ENCODE measurements around the gene HSPB7. TPM values are rescaled to one million over a fixed set of nuclear protein-coding genes. Genes with fewer than 3 reads are reported as not detected.
"Not testable (repeated sequence)": the region's sequence is repeated elsewhere in the genome, so short reads cannot be mapped to it uniquely, and the experiment has no call there.

Gene HSPB7
- total RNA-seq, 2 experiments from 2014 or later, result not detected

GRCh38 chr1:16009030-16009460, 8.8 kb downstream of the HSPB7 start:
- Mint-ChIP-seq H3K4me1 (ENCODE audit: low read depth) (peaks cover 14% of the 10 kb centered on the region), H3K27ac (no peak overlapping the region), H3K9me3 (no peaks in the 10 kb centered on the region), H3K4me3 (no peak overlapping the region), H3K36me3 (ENCODE audit: low read depth) (no peaks in the 10 kb centered on the region), H3K27me3 (ENCODE audit: low read depth) (peaks cover 2% of the 10 kb centered on the region)
- CTCF ChIA-PET, result interaction anchor here (0.6 to 2.8 kb wide), 15 partner anchors 8 to 222 kb away, joined by 3 to 17 read pairs (median 6); no protein-coding TSS in a partner anchor
- DNase-seq, result peak; percentile 85
- intact Hi-C loops (cut with micrococcal nuclease), result loop anchor here (1.0 to 2.0 kb wide), 5 partner anchors 24 to 235 kb away; no protein-coding TSS in a partner anchor

- CTCF ChIA-PET, result interaction anchor here (0.7 to 2.9 kb wide), 27 partner anchors 10 to 219 kb away, joined by 3 to 23 read pairs (median 4); partner anchors contain the start of gene CLCNKA
- intact Hi-C loops (cut with micrococcal nuclease), result loop anchor here (1.0 to 2.0 kb wide), 2 partner anchors 179 to 193 kb away; no protein-coding TSS in a partner anchor
- no peak for DNase-seq
- Mint-ChIP-seq H3K4me3 (no peak overlapping the region), H3K9me3 (no peaks in the 10 kb centered on the region), H3K36me3 (ENCODE audit: low read depth) (no peaks in the 10 kb centered on the region), H3K27ac (no peak overlapping the region), H3K4me1 (ENCODE audit: low read depth) (peaks cover 11% of the 10 kb centered on the region), H3K27me3 (ENCODE audit: low read depth) (peaks cover 2% of the 10 kb centered on the region)
These were observed 10.0 kb downstream of the HSPB7 start for GRCh38 chr1:16007671-16008341.

DNA sequence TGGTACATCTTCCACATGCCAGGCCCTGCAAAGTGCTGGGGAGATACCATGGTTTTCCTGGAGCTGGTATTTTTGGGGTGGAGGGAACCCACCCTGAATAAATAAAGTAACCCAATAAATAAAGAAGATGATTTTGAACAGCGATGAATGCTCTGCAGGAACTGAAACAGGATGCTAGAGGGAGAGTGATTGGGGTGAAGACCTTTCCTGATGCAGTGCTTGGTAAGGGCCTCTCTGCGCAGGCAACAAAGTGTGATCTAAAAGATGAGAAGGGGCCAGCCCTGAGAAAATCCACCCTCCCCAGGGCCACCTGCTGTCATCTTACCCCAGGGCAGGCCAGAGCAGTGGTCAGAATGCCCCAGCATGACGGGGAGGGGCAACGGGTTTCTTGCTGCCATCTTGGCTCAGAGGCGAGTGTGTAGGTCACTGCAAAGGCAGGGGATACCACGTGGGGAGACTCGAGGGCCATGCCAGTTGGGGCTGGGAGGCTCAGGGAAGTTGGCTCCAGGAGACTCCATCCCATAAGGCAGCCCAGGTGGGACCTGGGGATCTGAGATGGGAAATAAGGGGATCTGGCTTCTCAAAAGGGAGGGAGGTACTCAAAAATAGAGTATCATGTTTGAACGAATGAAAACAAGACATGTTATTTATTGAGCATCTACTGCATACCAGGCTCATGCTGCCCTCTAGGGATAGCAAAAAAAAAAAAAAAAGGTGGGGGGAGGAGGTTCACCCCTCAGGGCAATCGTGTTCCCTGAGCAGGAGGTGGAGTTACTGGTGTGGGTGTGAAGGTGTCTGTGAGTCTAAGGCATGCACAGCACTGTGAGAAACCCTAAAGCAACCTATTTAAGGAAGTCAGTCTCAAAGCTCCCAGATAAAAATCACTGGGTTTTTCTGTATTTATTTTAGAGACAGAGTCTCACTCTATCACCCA, 11.0 kb downstream of the HSPB7 start:
- Mint-ChIP-seq H3K9me3 (no peaks in the 10 kb centered on the region), H3K36me3 (ENCODE audit: low read depth) (no peaks in the 10 kb centered on the region), H3K4me1 (ENCODE audit: low read depth) (peaks cover 7% of the 10 kb centered on the region), H3K4me3 (no peak overlapping the region), H3K27ac (no peak overlapping the region), H3K27me3 (ENCODE audit: low read depth) (peaks cover 2% of the 10 kb centered on the region)
- DNase-seq, result no peak
- intact Hi-C loops (cut with micrococcal nuclease), result loop anchor here (1.0 kb wide), 1 partner anchor 192 kb away; no protein-coding TSS in a partner anchor
- CTCF ChIA-PET, result interaction anchor here (0.6 to 3.8 kb wide), 26 partner anchors 9 to 576 kb away, joined by 3 to 23 read pairs (median 4); no protein-coding TSS in a partner anchor

- Mint-ChIP-seq H3K27ac (no peak overlapping the region), H3K36me3 (ENCODE audit: low read depth) (no peaks in the 10 kb centered on the region), H3K4me1 (ENCODE audit: low read depth) (peaks cover 7% of the 10 kb centered on the region), H3K4me3 (no peak overlapping the region), H3K27me3 (ENCODE audit: low read depth) (no peaks in the 10 kb centered on the region), H3K9me3 (no peaks in the 10 kb centered on the region)
- CTCF ChIA-PET, result interaction anchor here (0.7 to 3.8 kb wide), 5 partner anchors 48 to 1007 kb away, joined by 3 to 23 read pairs (median 6); no protein-coding TSS in a partner anchor
- no peak for DNase-seq
- intact Hi-C loops (cut with micrococcal nuclease), result no loop called here
These were observed 11.8 kb downstream of the HSPB7 start for GRCh38 chr1:16006010-16006409.

DNA sequence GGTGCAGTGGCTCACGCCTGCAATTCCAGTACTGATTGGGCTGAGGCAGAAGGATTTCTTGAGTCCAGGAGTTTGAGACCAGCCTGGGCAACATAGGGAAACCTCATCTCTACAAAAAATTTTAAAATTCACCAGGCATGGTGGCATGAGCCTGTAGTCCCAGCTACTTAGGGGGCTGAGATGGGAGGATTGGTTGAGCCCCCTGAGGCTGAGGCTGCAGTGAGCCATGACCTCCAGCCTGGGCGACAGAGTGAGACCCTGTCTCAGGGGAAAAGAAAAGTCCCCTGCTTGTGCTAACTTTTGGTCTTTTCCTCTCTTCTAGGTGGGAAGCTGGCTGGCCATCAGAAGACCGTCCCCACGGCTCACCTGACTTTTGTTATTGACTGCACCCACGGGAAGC, 12.2 kb downstream of the HSPB7 start:
- Mint-ChIP-seq H3K27ac (no peak overlapping the region), H3K36me3 (ENCODE audit: low read depth) (no peaks in the 10 kb centered on the region), H3K4me1 (ENCODE audit: low read depth) (peaks cover 7% of the 10 kb centered on the region), H3K4me3 (no peak overlapping the region), H3K9me3 (no peaks in the 10 kb centered on the region), H3K27me3 (ENCODE audit: low read depth) (no peaks in the 10 kb centered on the region)
- DNase-seq, result no peak
- intact Hi-C loops (cut with micrococcal nuclease), result no loop called here
- CTCF ChIA-PET, result interaction anchor here (0.5 to 3.8 kb wide), 6 partner anchors 49 to 1008 kb away, joined by 3 to 23 read pairs (median 5); no protein-coding TSS in a partner anchor

- H3K36me3 Mint-ChIP-seq (ENCODE audit: low read depth); H3K9me3 Mint-ChIP-seq; DNase-seq; H3K4me1 Mint-ChIP-seq (ENCODE audit: low read depth); H3K27ac Mint-ChIP-seq; intact Hi-C loops (cut with micrococcal nuclease); H3K4me3 Mint-ChIP-seq; H3K27me3 Mint-ChIP-seq (ENCODE audit: low read depth): not testable (repeated sequence)
- CTCF ChIA-PET, result interaction anchor here (2.0 kb wide), 1 partner anchor 9 kb away, joined by 9 read pairs; no protein-coding TSS in a partner anchor
These were observed 16.6 kb downstream of the HSPB7 start for GRCh38 chr1:16001274-16001673.

GRCh38 chr1:15998929-15999328, 18.9 kb downstream of the HSPB7 start:
- Mint-ChIP-seq H3K27me3 (ENCODE audit: low read depth) (no peaks in the 10 kb centered on the region), H3K9me3 (no peaks in the 10 kb centered on the region), H3K4me3 (no peak overlapping the region), H3K36me3 (ENCODE audit: low read depth) (no peaks in the 10 kb centered on the region), H3K4me1 (ENCODE audit: low read depth) (no peaks in the 10 kb centered on the region), H3K27ac (no peak overlapping the region)
- intact Hi-C loops (cut with micrococcal nuclease), result no loop called here
- no peak for DNase-seq
- CTCF ChIA-PET, result interaction anchor here (1.4 to 2.4 kb wide), 3 partner anchors 22 to 207 kb away, joined by 3 to 9 read pairs (median 5); partner anchors contain the start of gene ZBTB17

DNA sequence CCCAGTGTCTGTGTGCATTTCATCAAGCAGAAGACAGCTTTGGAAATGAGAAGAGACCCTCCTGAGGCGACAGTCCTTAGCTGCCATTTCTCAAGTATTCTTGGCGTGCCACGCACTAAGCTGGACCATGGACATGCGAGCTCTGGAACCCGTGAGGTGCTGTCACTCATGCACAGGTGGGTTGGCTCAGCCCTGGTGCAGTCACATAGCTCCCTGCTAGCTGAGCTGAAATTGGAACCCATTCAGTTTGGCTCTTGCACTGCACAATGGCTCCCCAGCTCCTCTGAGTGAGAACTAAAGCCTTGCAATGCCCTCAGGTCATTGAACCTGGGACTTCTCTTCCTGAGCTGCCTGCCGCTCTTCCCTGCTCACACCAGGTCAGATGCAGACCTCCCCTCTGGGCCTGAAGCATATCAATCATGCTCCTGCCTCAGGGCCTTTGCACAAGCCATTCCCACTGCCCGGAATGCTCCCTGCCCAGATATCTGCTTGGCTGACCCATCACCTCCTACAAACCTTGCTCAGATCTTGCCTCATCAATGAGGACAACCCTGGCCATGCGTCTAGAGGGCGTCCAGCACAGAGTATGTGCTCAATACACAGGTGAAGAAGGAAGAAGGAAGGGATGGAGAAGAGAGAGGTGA, 20.1 kb downstream of the HSPB7 start:
- CTCF ChIA-PET, result interaction anchor here (1.0 to 2.4 kb wide), 6 partner anchors 10 to 206 kb away, joined by 3 to 9 read pairs (median 6); partner anchors contain the start of gene ZBTB17
- intact Hi-C loops (cut with micrococcal nuclease), result no loop called here
- no peaks in the 10 kb centered on the region for H3K27me3 Mint-ChIP-seq (ENCODE audit: low read depth)
- H3K4me1 Mint-ChIP-seq (ENCODE audit: low read depth), result no peaks in the 10 kb centered on the region
- DNase-seq, result no peak
- no peaks in the 10 kb centered on the region for H3K36me3 Mint-ChIP-seq (ENCODE audit: low read depth)
- no peak overlapping the region for H3K4me3 Mint-ChIP-seq
- no peak overlapping the region for H3K27ac Mint-ChIP-seq
- H3K9me3 Mint-ChIP-seq, result no peaks in the 10 kb centered on the region

GRCh38 chr1:15997076-15997585, 20.7 kb downstream of the HSPB7 start:
- intact Hi-C loops (cut with micrococcal nuclease), result no loop called here
- H3K27me3 Mint-ChIP-seq (ENCODE audit: low read depth), result no peaks in the 10 kb centered on the region
- no peaks in the 10 kb centered on the region for H3K9me3 Mint-ChIP-seq
- H3K4me3 Mint-ChIP-seq, result no peak overlapping the region
- H3K27ac Mint-ChIP-seq, result no peak overlapping the region
- CTCF ChIA-PET, result interaction anchor here (1.0 to 2.4 kb wide), 5 partner anchors 10 to 206 kb away, joined by 4 to 9 read pairs (median 7); partner anchors contain the start of gene ZBTB17
- H3K4me1 Mint-ChIP-seq (ENCODE audit: low read depth), result no peaks in the 10 kb centered on the region
- DNase-seq, result no peak
- H3K36me3 Mint-ChIP-seq (ENCODE audit: low read depth), result no peaks in the 10 kb centered on the region

- H3K4me1 Mint-ChIP-seq (ENCODE audit: low read depth), result no peaks in the 10 kb centered on the region
- CTCF ChIA-PET, result interaction anchor here (0.6 to 3.1 kb wide), 11 partner anchors 9 to 204 kb away, joined by 3 to 10 read pairs (median 4); partner anchors contain the start of gene SRARP
- no peaks in the 10 kb centered on the region for H3K9me3 Mint-ChIP-seq
- no peak overlapping the region for H3K4me3 Mint-ChIP-seq
- DNase-seq, result peak; percentile 68
- no peak overlapping the region for H3K27ac Mint-ChIP-seq
- intact Hi-C loops (cut with micrococcal nuclease), result loop anchor here (1.0 kb wide), 3 partner anchors 179 to 202 kb away; no protein-coding TSS in a partner anchor
- H3K36me3 Mint-ChIP-seq (ENCODE audit: low read depth), result no peaks in the 10 kb centered on the region
- no peaks in the 10 kb centered on the region for H3K27me3 Mint-ChIP-seq (ENCODE audit: low read depth)
These were observed 23.1 kb downstream of the HSPB7 start for GRCh38 chr1:15994590-15995351.

GRCh38 chr1:15994081-15994480, 23.8 kb downstream of the HSPB7 start:
- Mint-ChIP-seq H3K4me3 (no peak overlapping the region), H3K4me1 (ENCODE audit: low read depth) (no peaks in the 10 kb centered on the region), H3K27ac (no peak overlapping the region), H3K36me3 (ENCODE audit: low read depth) (no peaks in the 10 kb centered on the region), H3K27me3 (ENCODE audit: low read depth) (no peaks in the 10 kb centered on the region), H3K9me3 (no peaks in the 10 kb centered on the region)
- intact Hi-C loops (cut with micrococcal nuclease), result loop anchor here (1.0 kb wide), 3 partner anchors 179 to 202 kb away; no protein-coding TSS in a partner anchor
- CTCF ChIA-PET, result interaction anchor here (0.6 to 3.1 kb wide), 5 partner anchors 10 to 203 kb away, joined by 3 to 10 read pairs (median 6); partner anchors contain the start of gene SRARP
- no peak for DNase-seq

Measured in activated naive CD4-positive, alpha-beta T cell treated with anti-CD3 and anti-CD28 coated beads for 36 hours (primary cell).